DND-41 (cell line): Measurements from ENCODE around the gene PCDH8.

ENCODE experiments used
- EZH2 ChIP-seq: IDR thresholded peaks from 3 replicates; pipeline ENCODE4 v1.6.1; 2012; ENCODE audit warnings: borderline replicate concordance, low read depth, mild to moderate bottlenecking, moderate library complexity, low read length, inconsistent platforms; ENCODE audit not compliant: severe bottlenecking
- TF ChIP-seq, protein P1 (sequence below): IDR thresholded peaks from 2 replicates; pipeline ENCODE4 v1.5.1; 2012; ENCODE audit warnings: borderline replicate concordance, low read length, moderate library complexity, mild to moderate bottlenecking; ENCODE audit not compliant: poor library complexity, severe bottlenecking; ENCODE audit errors: extremely low read depth

DNA sequence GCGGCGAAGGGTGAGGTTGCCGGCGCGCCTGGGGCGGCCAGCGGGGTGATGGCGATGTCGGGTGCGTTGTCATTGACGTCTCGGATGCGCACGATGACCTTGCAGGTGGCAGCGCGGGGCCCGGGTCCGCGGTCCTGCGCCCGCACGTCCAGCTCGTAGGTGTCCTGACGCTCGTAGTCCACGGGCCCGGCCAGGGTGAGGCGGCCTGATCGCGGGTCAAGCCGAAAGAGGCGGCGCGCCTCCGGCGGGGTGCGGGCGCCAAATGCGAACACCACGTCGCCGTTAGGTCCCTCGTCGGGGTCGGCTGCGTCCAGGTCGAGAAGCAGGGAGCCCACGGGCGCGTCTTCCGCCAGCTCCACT is 1.1 kb downstream of the PCDH8 start:
- TF ChIP-seq, protein P1, sequence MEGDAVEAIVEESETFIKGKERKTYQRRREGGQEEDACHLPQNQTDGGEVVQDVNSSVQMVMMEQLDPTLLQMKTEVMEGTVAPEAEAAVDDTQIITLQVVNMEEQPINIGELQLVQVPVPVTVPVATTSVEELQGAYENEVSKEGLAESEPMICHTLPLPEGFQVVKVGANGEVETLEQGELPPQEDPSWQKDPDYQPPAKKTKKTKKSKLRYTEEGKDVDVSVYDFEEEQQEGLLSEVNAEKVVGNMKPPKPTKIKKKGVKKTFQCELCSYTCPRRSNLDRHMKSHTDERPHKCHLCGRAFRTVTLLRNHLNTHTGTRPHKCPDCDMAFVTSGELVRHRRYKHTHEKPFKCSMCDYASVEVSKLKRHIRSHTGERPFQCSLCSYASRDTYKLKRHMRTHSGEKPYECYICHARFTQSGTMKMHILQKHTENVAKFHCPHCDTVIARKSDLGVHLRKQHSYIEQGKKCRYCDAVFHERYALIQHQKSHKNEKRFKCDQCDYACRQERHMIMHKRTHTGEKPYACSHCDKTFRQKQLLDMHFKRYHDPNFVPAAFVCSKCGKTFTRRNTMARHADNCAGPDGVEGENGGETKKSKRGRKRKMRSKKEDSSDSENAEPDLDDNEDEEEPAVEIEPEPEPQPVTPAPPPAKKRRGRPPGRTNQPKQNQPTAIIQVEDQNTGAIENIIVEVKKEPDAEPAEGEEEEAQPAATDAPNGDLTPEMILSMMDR: no peak
- no peak for TF ChIP-seq EZH2
